Right cardiac atrium (tissue), 5 donors: Measurements from ENCODE around the gene FAM9A. TPM values are rescaled to one million over a fixed set of nuclear protein-coding genes. Genes with fewer than 3 reads are reported as not detected.
A peak's percentile ranks its signal among the peaks of the same experiment; 100 is the strongest.
"Not testable (repeated sequence)": the region's sequence is repeated elsewhere in the genome, so short reads cannot be mapped to it uniquely, and the experiment has no call there.

Source experiments
- ATAC-seq, 2 donors: fragments of 200-7000 bp; cut with Tn5 transposase; one replicate each; pipeline versions ENCODE4 v1.8.0 to v1.9.1; 2020; ENCODE audit warnings: moderate library complexity in 2 of 2, mild to moderate bottlenecking in 1 of 2
- DNase-seq, 3 donors: peaks; one replicate each; pipeline ENCODE4 v3.0.0-alpha.2; 2020
- H3K27ac ChIP-seq: one replicate; pipeline ENCODE4 v1.5.1; 2013; ENCODE audit warnings: mild to moderate bottlenecking, low read length, control low read depth, moderate library complexity
- H3K27me3 ChIP-seq: one replicate; pipeline ENCODE4 v1.6.1; 2013; ENCODE audit not compliant: control insufficient read depth, insufficient read depth
- H3K4me1 ChIP-seq: one replicate; pipeline ENCODE4 v1.6.1; 2013; ENCODE audit warnings: low read length; ENCODE audit not compliant: control insufficient read depth, insufficient read depth
- H3K4me3 ChIP-seq: one replicate; pipeline ENCODE4 v1.5.1; 2013; ENCODE audit warnings: low read length, control low read depth
- H3K9me3 ChIP-seq: one replicate; pipeline ENCODE4 v1.6.1; 2013; ENCODE audit warnings: low read length; ENCODE audit not compliant: control insufficient read depth
- WGBS: extraction: QIAGEN DNeasy Blood & Tissue Kit; methylation state at CpG from one replicate; pipeline ENCODE4 v1.1.7; 2013; 5-methylcytosine and 5-hydroxymethylcytosine counted together
- intact Hi-C, 4 donors: fragments of 100-400 bp; cut with DNase I; formaldehyde crosslinking; loops; one replicate each; pipeline versions ENCODE4 v1.11.0 to v1.14.0; 2022 to 2023
- polyA plus RNA-seq: library from polyadenylated mRNA; stranded (reverse); fragments of 200-250 nt; gene quantifications from one replicate; pipeline ENCODE4 v1.2.3, GENCODE V29; 2013
- total RNA-seq, 4 donors: library from RNA; stranded (reverse); fragmentation: NEBNext Ultra II Directional; extraction: Animal tissue kit (Norgen Biotek cat#: 25700); gene quantifications; one replicate each; pipeline ENCODE4 v1.2.1, GENCODE V29; 2021
- donor health status: healthy with polysubstance abuse.
- donor health status: DM: no; HTN: yes; CAD: no.
- donor health status: DM: no; HTN: no; CAD: no.
- donor health status: DM: no; HTN: yes; CAD: no; lungs with severe emphysema.
- donor health status: DM: yes; HTN: yes; CAD: no.

The FAM9A gene
- total and polyA plus RNA-seq, 5 donors: not detected

- no peak overlapping the region for H3K4me3 ChIP-seq
- intact Hi-C loops: no loop called here
- H3K9me3 ChIP-seq: no peaks in the 10 kb centered on the region
- H3K27me3 ChIP-seq: no peaks in the 10 kb centered on the region
- H3K4me1 ChIP-seq: no peaks in the 10 kb centered on the region
- DNase-seq (no peak), ATAC-seq (no peak)
- no peak overlapping the region for H3K27ac ChIP-seq
- WGBS: 64% methylated on average over 3 of the region's 3 CpGs
Observed at GRCh38 chrX:8803326-8803725, 2.1 kb upstream of the FAM9A start.

DNA sequence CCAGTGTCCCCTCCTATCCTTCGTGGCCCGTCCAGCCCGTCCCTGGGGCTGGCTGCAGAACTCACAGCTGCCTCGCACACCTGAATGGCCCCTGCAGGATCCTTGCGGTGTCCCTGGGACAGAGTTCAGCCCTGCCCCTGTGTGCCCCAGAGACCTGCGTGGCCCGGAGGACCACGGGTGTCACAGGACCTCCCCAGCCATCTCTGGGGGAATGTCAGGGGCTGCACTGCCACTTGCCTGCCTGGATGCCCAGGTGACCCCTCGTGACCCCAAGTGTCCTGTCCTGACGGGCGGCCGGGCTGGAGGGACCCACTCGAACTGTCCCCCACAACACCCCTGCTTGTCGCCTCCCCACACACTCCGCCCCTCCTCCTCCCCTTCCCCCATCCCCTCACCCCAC is 832 bp downstream of the FAM9A start:
- intact Hi-C loops, H3K27me3 ChIP-seq, H3K27ac ChIP-seq, ATAC-seq, H3K4me1 ChIP-seq, H3K4me3 ChIP-seq, DNase-seq, H3K9me3 ChIP-seq: not testable (repeated sequence)
- WGBS: 95% methylated on average over 14 of the region's 15 CpGs

DNA sequence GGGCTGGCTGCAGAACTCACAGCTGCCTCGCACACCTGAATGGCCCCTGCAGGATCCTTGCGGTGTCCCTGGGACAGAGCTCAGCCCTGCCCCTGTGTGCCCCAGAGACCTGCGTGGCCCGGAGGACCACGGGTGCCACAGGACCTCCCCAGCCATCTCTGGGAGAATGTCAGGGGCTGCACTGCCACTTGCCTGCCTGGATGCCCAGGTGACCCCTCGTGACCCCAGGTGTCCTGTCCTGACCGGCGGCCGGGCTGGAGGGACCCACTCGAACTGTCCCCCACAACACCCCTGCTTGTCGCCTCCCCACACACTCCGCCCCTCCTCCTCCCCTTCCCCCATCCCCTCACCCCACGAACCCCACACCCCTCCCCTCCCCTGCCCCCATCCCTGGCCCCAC is 1.9 kb downstream of the FAM9A start:
- intact Hi-C loops, H3K27ac ChIP-seq, H3K27me3 ChIP-seq, DNase-seq, ATAC-seq, H3K4me1 ChIP-seq, H3K4me3 ChIP-seq, H3K9me3 ChIP-seq: not testable (repeated sequence)
- WGBS: 96% methylated on average over 11 of the region's 13 CpGs

GRCh38 chrX:8798702-8799101 is 2.5 kb downstream of the FAM9A start:
- intact Hi-C loops: not testable (repeated sequence)

GRCh38 chrX:8787119-8787518 is 14.1 kb downstream of the FAM9A start:
- H3K27me3 ChIP-seq, DNase-seq, H3K9me3 ChIP-seq, ATAC-seq, H3K4me3 ChIP-seq, H3K4me1 ChIP-seq, H3K27ac ChIP-seq, intact Hi-C loops: not testable (repeated sequence)
- WGBS: 97% methylated on average over 1 of the region's 1 CpG

More at GRCh38 chrX:8798702-8799101, 2.5 kb downstream of the FAM9A start:
- H3K9me3 ChIP-seq, H3K27me3 ChIP-seq, DNase-seq, H3K27ac ChIP-seq, H3K4me1 ChIP-seq, H3K4me3 ChIP-seq, ATAC-seq: not testable (repeated sequence)
- 87% methylated on average over 15 of the region's 16 CpGs for WGBS

DNA sequence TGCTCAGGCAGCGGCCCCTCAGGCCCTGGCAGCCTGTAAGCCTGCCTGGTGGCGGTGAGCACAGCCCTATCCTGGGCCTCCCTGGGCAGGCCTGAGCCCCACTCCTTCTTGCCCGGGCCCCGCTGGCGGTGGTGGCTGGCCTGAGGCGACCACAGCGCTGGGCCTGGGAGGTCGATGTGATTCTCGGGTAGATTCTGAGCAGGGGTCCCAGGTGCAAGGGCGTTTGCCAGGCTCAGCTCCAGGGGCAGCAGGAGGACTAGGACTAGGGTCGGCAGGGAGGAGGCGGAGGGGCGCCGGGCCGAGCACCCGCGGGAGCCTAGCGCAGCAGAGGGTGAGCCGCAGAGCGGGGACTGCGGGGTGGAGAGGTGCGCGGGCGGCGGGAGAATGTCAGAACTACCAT is 17.0 kb downstream of the FAM9A start:
- H3K4me3 ChIP-seq: no peak overlapping the region
- intact Hi-C loops: no loop called here
- no peaks in the 10 kb centered on the region for H3K27me3 ChIP-seq
- 84% methylated on average over 25 of the region's 25 CpGs for WGBS
- H3K9me3 ChIP-seq: no peaks in the 10 kb centered on the region
- no peaks in the 10 kb centered on the region for H3K4me1 ChIP-seq
- DNase-seq: no peak
- no peak overlapping the region for H3K27ac ChIP-seq
- no peak for ATAC-seq

GRCh38 chrX:8783714-8784098 is 17.5 kb downstream of the FAM9A start:
- no peaks in the 10 kb centered on the region for H3K9me3 ChIP-seq
- H3K4me3 ChIP-seq: no peak overlapping the region
- H3K27me3 ChIP-seq: no peaks in the 10 kb centered on the region
- no peaks in the 10 kb centered on the region for H3K4me1 ChIP-seq
- DNase-seq (no peak), ATAC-seq (no peak)
- intact Hi-C loops: no loop called here
- H3K27ac ChIP-seq: no peak overlapping the region
- WGBS: 90% methylated on average over 19 of the region's 19 CpGs

DNA sequence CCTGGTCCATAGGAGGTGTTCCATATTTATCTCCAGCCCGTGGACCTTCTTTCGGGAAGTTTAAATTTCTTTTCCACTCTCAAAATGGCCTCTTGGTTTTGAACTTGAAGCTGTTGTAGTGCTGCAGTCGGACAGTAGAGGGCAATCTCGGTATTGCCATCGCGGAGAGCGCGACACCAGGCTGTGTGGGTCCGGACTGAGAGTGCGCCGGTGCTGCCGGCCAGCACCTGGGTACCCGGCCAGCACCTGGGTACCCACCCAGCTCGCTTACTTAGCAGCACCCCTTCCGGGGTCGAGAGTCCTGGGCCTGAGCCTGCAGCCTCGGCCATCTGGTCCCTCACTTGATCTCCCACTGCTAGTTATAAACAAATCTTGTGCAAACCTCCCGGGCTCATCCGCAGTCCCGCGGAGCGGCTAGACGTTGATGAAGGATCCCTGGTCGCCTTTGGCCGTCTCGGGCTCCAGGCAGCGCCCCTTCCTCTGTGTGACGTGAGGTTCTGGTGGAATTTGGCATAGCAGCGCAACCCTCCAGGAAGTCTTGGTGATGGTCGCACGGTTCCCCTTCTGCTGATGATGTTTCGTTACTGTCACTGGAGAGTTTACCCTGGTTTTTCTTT is 18.0 kb downstream of the FAM9A start:
- peak in 1 of 3 donors; percentile 53 for DNase-seq
- WGBS: 34% methylated on average over 32 of the region's 32 CpGs

DNA sequence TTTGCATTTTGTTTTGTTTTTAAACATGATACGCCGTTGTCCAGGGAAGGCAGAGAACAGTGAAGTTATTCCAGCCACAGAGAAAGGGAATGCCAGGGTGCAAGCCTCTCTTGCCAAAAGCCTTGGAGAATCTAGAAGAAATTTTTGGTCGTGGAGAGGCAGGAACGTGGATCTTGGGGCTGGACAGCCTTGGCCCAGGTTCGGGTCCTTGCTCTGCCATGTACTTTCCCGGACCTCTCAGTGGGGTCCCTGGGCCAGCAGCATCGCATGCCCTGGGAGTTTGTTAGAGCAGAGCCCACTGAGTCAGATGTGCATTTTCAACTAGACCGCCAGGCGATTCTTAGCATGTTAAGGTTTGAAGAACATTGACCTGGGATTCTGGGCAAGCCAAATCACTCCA is 18.6 kb downstream of the FAM9A start:
- intact Hi-C loops: no loop called here
- H3K27ac ChIP-seq: no peak overlapping the region
- no peaks in the 10 kb centered on the region for H3K4me1 ChIP-seq
- DNase-seq: no peak
- H3K9me3 ChIP-seq: no peaks in the 10 kb centered on the region
- no peak overlapping the region for H3K4me3 ChIP-seq
- ATAC-seq: no peak
- 81% methylated on average over 9 of the region's 9 CpGs for WGBS
- H3K27me3 ChIP-seq: no peaks in the 10 kb centered on the region

More for the DNA sequence above, 18.0 kb downstream of the FAM9A start:
- Histone ChIP-seq H3K4me3 (no peak overlapping the region), H3K27me3 (no peaks in the 10 kb centered on the region), H3K4me1 (no peaks in the 10 kb centered on the region), H3K9me3 (no peaks in the 10 kb centered on the region), H3K27ac (no peak overlapping the region)
- peak in 1 of 2 donors; percentile 37 for ATAC-seq
- intact Hi-C loops: no loop called here

DNA sequence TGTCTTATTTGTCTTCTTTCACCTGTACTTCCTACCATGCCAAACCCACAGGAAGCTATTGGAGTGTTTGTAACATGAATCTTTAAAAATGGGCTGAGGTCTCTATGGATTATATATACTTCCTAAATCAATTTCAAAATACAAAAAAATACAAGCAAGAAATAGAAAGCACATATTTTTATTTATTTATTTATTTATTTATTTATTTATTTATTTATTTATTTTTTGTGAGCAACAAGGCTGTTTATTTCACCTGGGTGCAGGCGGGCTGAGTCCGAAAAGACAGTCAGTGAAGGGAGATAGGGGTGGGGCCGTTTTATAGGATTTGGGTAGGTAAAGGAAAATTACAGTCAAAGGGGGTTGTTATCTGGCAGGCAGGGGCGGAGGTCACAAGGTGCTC is 19.3 kb downstream of the FAM9A start:
- ATAC-seq, H3K27me3 ChIP-seq, H3K9me3 ChIP-seq, H3K27ac ChIP-seq, H3K4me1 ChIP-seq, intact Hi-C loops, H3K4me3 ChIP-seq, DNase-seq: not testable (repeated sequence)
- WGBS: 70% methylated on average over 4 of the region's 4 CpGs

DNA sequence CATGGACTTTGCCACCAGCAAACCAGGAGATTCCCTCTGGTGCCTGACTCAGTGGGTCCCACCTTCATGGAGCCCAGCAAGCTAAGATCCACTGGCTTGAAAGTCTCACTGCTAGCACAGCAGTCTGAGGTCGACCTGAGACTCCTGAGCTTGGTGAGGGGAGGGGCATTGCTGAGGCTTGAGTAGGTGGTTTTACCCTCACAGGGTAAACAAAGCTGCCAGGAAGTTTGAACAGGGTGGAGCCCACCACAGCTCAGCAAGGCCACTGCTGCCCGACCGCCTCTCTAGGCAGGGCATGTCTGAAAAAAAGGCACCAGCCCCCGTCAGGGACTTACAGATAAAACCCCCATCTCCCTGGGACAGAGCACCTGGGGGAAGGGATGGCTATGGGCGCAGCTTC is 28.1 kb downstream of the FAM9A start:
- no peak overlapping the region for H3K4me3 ChIP-seq
- H3K27ac ChIP-seq: no peak overlapping the region
- ATAC-seq: no peak
- intact Hi-C loops: no loop called here
- H3K27me3 ChIP-seq: no peaks in the 10 kb centered on the region
- H3K4me1 ChIP-seq: no peaks in the 10 kb centered on the region
- DNase-seq: no peak
- WGBS: 72% methylated on average over 5 of the region's 5 CpGs
- H3K9me3 ChIP-seq: no peaks in the 10 kb centered on the region

GRCh38 chrX:8760021-8760420 is 41.2 kb downstream of the FAM9A start:
- no peak overlapping the region for H3K4me3 ChIP-seq
- intact Hi-C loops: no loop called here
- WGBS: 93% methylated on average over 2 of the region's 2 CpGs
- no peaks in the 10 kb centered on the region for H3K27me3 ChIP-seq
- ATAC-seq (no peak), DNase-seq (no peak)
- no peaks in the 10 kb centered on the region for H3K4me1 ChIP-seq
- H3K9me3 ChIP-seq: no peaks in the 10 kb centered on the region
- H3K27ac ChIP-seq: no peak overlapping the region
